PC-3 (cell line): ENCODE measurements around the gene CES3.

Experiments
- CTCF ChIP-seq: fragments of 300-600 bp; sonication (generic); conservative IDR thresholded peaks from 2 replicates; pipeline ENCODE4 v1.5.1; 2017; ENCODE audit warnings: antibody characterized with exemption, low read depth, mild to moderate bottlenecking, low read length
- EZH2phosphoT487 ChIP-seq: fragments of 300-600 bp; sonication (generic); IDR thresholded peaks from 2 replicates; pipeline ENCODE4 v1.6.1; 2018; ENCODE audit warnings: mild to moderate bottlenecking, antibody characterized with exemption, low read length, borderline replicate concordance

- TF ChIP-seq CTCF (no peak), EZH2phosphoT487 (no peak)
Measured at GRCh38 chr16:66996983-66997358, 35.9 kb downstream of the CES3 start.
